Nephron (organoid): ENCODE results near the gene SSX2IP.

Experiments used
- H3K27ac Mint-ChIP-seq, 3 experiments: 2 replicates each; pipeline ENCODE4 v1.8.0; 2020; ENCODE audit warnings: mixed read lengths in 3 of 3, mild to moderate bottlenecking in 2 of 3, moderate library complexity in 1 of 3
- H3K27me3 Mint-ChIP-seq: 2 replicates; pipeline ENCODE4 v1.8.0; 2021; ENCODE audit warnings: low read depth, mild to moderate bottlenecking, moderate library complexity, mixed read lengths
- H3K36me3 Mint-ChIP-seq: 2 replicates; pipeline ENCODE4 v1.8.0; 2020; ENCODE audit warnings: low read depth, mixed read lengths
- H3K4me1 Mint-ChIP-seq: 2 replicates; pipeline ENCODE4 v1.8.0; 2020; ENCODE audit warnings: mixed read lengths
- H3K4me3 Mint-ChIP-seq, 3 experiments: 2 replicates each; pipeline ENCODE4 v1.8.0; 2020; ENCODE audit warnings: mild to moderate bottlenecking in 3 of 3, mixed read lengths in 3 of 3, moderate library complexity in 2 of 3
- H3K9me3 Mint-ChIP-seq: 2 replicates; pipeline ENCODE4 v1.8.0; 2020; ENCODE audit warnings: mixed read lengths
- CTCF ChIP-seq, 3 experiments: fragments of 200-600 bp; sonication (generic); IDR thresholded peaks; one replicate each; pipeline ENCODE4 v1.5.0; 2021; ENCODE audit warnings: antibody characterized with exemption in 3 of 3; ENCODE audit not compliant: unreplicated experiment in 3 of 3

Gene SSX2IP

GRCh38 chr1:84698151-84699110 is 8.2 kb upstream of the SSX2IP start:
- Mint-ChIP-seq H3K4me3 (no peak overlapping the region), H3K4me1 (peaks cover 46% of the 10 kb centered on the region), H3K27ac (peak overlapping the region; percentile 70 to 86 (median 80)), H3K36me3 (no peaks in the 10 kb centered on the region), H3K27me3 (no peaks in the 10 kb centered on the region), H3K9me3 (peaks cover 3% of the 10 kb centered on the region)
- TF ChIP-seq CTCF (IDR thresholded peaks at IDR 0.05; ENCODE audit: unreplicated experiment in 3 of 3): no peak

GRCh38 chr1:84693785-84694184 is 3.5 kb upstream of the SSX2IP start:
- Mint-ChIP-seq H3K4me3 (no peak overlapping the region), H3K27ac (no peak overlapping the region)
- no peak for TF ChIP-seq CTCF (IDR thresholded peaks at IDR 0.05; ENCODE audit: unreplicated experiment in 3 of 3)

GRCh38 chr1:84693005-84693404 is 2.7 kb upstream of the SSX2IP start:
- Mint-ChIP-seq H3K36me3 (no peaks in the 10 kb centered on the region), H3K9me3 (peaks cover 3% of the 10 kb centered on the region), H3K4me1 (peaks cover 35% of the 10 kb centered on the region), H3K27me3 (no peaks in the 10 kb centered on the region), H3K27ac (peak overlapping the region; percentile 70 to 90 (median 89)), H3K4me3 (peak overlapping the region in 2 of 3 experiments; percentile 69 to 71)
- no peak for TF ChIP-seq CTCF (IDR thresholded peaks at IDR 0.05; ENCODE audit: unreplicated experiment in 3 of 3)

More at GRCh38 chr1:84693785-84694184, 3.5 kb upstream of the SSX2IP start:
- H3K36me3 Mint-ChIP-seq: no peaks in the 10 kb centered on the region
- H3K27me3 Mint-ChIP-seq: no peaks in the 10 kb centered on the region
- H3K4me1 Mint-ChIP-seq: peaks cover 35% of the 10 kb centered on the region
- peaks cover 3% of the 10 kb centered on the region for H3K9me3 Mint-ChIP-seq

- H3K4me1 Mint-ChIP-seq: peaks cover 39% of the 10 kb centered on the region
- no peak for TF ChIP-seq CTCF (IDR thresholded peaks at IDR 0.05; ENCODE audit: unreplicated experiment in 3 of 3)
- H3K36me3 Mint-ChIP-seq: no peaks in the 10 kb centered on the region
- no peaks in the 10 kb centered on the region for H3K27me3 Mint-ChIP-seq
- peak overlapping the region; percentile 70 to 90 (median 89) for H3K27ac Mint-ChIP-seq
- peaks cover 3% of the 10 kb centered on the region for H3K9me3 Mint-ChIP-seq
- peak overlapping the region; percentile 29 to 71 (median 69) for H3K4me3 Mint-ChIP-seq
These were observed 2.1 kb upstream of the SSX2IP start for GRCh38 chr1:84692391-84692790.

GRCh38 chr1:84691122-84691783 is 992 bp upstream of the SSX2IP start:
- Mint-ChIP-seq H3K4me3 (peak overlapping the region; percentile 86 to 97 (median 87)), H3K4me1 (peaks cover 48% of the 10 kb centered on the region), H3K36me3 (no peaks in the 10 kb centered on the region), H3K27ac (peak overlapping the region; percentile 70 to 94 (median 91)), H3K27me3 (no peaks in the 10 kb centered on the region), H3K9me3 (peaks cover 3% of the 10 kb centered on the region)
- no peak for TF ChIP-seq CTCF (IDR thresholded peaks at IDR 0.05; ENCODE audit: unreplicated experiment in 3 of 3)
